Measurements from ENCODE around the gene ABCA3.

ABCA3 gene

GRCh38 chr16:2235695-2236336 is 104.7 kb downstream of the ABCA3 start:
- in situ Hi-C loops (cut with MboI; ENCODE audit: low sequenced_read_pairs, unreplicated experiment): no loop called here
- no peak for DNase-seq (ENCODE audit: low spot score)
- TF ChIP-seq CTCF (IDR thresholded peaks at IDR 0.05; ENCODE audit: borderline replicate concordance, control extremely low read depth, extremely low read depth, insufficient read depth, missing control alignments): no peak

- in situ Hi-C loops (cut with MboI; ENCODE audit: low sequenced_read_pairs, unreplicated experiment): no loop called here
- TF ChIP-seq CTCF (IDR thresholded peaks at IDR 0.05; ENCODE audit: borderline replicate concordance, control extremely low read depth, extremely low read depth, insufficient read depth, missing control alignments): no peak
- no peak for DNase-seq (ENCODE audit: low spot score)
These were observed 105.3 kb downstream of the ABCA3 start for GRCh38 chr16:2235234-2235651.

- DNase-seq (ENCODE audit: low spot score): no peak
- no peak for TF ChIP-seq CTCF (IDR thresholded peaks at IDR 0.05; ENCODE audit: borderline replicate concordance, control extremely low read depth, extremely low read depth, insufficient read depth, missing control alignments)
- in situ Hi-C loops (cut with MboI; ENCODE audit: low sequenced_read_pairs, unreplicated experiment): no loop called here
These were observed 105.7 kb downstream of the ABCA3 start for GRCh38 chr16:2234813-2235170.

- no peak for DNase-seq (ENCODE audit: low spot score)
- TF ChIP-seq CTCF (IDR thresholded peaks at IDR 0.05; ENCODE audit: borderline replicate concordance, control extremely low read depth, extremely low read depth, insufficient read depth, missing control alignments): no peak
- in situ Hi-C loops (cut with MboI; ENCODE audit: low sequenced_read_pairs, unreplicated experiment): no loop called here
These were observed 106.4 kb downstream of the ABCA3 start for GRCh38 chr16:2233872-2234812.

GRCh38 chr16:2233046-2233775 is 107.3 kb downstream of the ABCA3 start:
- DNase-seq (ENCODE audit: low spot score): no peak
- in situ Hi-C loops (cut with MboI; ENCODE audit: low sequenced_read_pairs, unreplicated experiment): no loop called here
- TF ChIP-seq CTCF (IDR thresholded peaks at IDR 0.05; ENCODE audit: borderline replicate concordance, control extremely low read depth, extremely low read depth, insufficient read depth, missing control alignments): no peak
